ENCODE data around the gene SACS.

Gene SACS

DNA sequence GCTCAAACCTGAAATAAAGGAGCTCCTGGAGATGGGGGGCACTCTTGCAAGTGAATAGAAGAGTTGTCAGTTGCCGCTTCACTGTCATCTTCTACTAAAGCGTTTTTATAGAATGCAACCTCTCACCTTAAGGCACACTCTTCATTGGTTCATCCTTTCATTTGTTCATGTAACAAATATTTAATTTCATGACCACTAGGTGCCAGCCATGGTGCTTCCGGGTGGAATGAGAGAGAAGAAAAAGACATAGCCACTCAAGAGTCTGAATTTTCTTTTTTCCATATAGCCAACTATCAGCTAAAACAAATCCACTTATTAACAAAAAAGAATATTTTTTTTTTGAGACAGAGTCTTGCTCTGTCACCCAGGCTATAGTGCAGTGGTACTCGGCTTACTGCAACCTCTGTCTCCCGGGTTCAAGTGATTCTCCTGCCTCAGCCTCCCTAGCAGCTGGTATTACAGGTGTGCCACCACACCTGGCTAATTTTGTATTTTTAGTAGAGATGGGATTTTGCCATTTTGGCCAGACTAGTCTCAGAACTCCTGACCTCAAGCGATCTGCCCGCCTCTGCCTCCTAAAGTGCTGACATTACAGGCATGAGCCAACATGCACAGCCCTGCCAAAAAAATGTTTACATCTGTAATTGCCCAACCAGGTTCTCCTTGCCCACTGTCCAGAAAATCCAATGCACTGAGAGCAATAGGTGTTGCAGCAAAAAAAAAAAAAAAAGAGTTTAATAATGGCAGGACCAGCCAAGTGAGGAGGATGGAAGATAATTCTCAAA is 22.1 kb upstream of the SACS start:
- Histone ChIP-seq H3K9me2 (replicated peaks; ENCODE audit: control insufficient read depth, low read length) (no peaks in the 10 kb centered on the region), H3K79me2 (ENCODE audit: control insufficient read depth, low read length) (no peaks in the 10 kb centered on the region), H3K36me3 (ENCODE audit: control insufficient read depth, low read length) (no peaks in the 10 kb centered on the region), H3K27ac (ENCODE audit: low read depth, low read length) (no peak overlapping the region), H4K20me1 (ENCODE audit: control insufficient read depth, insufficient read depth, low read depth, low read length) (no peaks in the 10 kb centered on the region), H3F3A (ENCODE audit: control insufficient read depth, insufficient read depth) (no peaks in the 10 kb centered on the region), H3K27me3 (ENCODE audit: control insufficient read depth, low read length) (no peaks in the 10 kb centered on the region), H3K4me3 (ENCODE audit: low read length) (no peak overlapping the region), H3K4me2 (ENCODE audit: low read length) (no peak overlapping the region), H3K9me3 (ENCODE audit: control insufficient read depth, insufficient read depth, low read length) (no peaks in the 10 kb centered on the region), H3K4me1 (ENCODE audit: control insufficient read depth, low read length) (no peaks in the 10 kb centered on the region)
- TF ChIP-seq EZH2phosphoT487 (IDR thresholded peaks at IDR 0.05; ENCODE audit: borderline replicate concordance, low read length), result no peak
- TF ChIP-seq, protein P1, sequence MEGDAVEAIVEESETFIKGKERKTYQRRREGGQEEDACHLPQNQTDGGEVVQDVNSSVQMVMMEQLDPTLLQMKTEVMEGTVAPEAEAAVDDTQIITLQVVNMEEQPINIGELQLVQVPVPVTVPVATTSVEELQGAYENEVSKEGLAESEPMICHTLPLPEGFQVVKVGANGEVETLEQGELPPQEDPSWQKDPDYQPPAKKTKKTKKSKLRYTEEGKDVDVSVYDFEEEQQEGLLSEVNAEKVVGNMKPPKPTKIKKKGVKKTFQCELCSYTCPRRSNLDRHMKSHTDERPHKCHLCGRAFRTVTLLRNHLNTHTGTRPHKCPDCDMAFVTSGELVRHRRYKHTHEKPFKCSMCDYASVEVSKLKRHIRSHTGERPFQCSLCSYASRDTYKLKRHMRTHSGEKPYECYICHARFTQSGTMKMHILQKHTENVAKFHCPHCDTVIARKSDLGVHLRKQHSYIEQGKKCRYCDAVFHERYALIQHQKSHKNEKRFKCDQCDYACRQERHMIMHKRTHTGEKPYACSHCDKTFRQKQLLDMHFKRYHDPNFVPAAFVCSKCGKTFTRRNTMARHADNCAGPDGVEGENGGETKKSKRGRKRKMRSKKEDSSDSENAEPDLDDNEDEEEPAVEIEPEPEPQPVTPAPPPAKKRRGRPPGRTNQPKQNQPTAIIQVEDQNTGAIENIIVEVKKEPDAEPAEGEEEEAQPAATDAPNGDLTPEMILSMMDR (IDR thresholded peaks at IDR 0.05; ENCODE audit: low read depth, low read length, poor library complexity, severe bottlenecking), result no peak

DNA sequence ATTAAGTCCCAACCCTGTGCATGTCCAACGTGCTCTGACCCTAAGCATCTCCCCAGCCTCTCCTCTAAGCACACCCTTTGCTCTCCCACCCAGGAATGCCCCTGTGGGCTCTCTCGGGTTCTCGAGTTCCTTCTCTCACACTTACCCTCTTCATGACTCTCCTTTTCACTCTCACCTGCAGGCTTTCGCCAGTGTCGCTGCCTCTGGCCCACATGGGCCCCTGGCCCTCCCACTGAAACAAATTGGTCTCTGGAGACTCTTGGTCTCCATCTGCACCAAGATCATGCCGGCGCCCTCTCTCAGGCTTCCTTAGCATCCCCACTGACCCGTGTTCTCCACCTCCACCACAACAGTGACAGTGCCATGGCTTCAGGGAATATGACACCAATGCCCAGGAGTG is 19.6 kb upstream of the SACS start:
- Histone ChIP-seq H3K4me3 (ENCODE audit: low read length) (no peak overlapping the region), H3K36me3 (ENCODE audit: control insufficient read depth, low read length) (no peaks in the 10 kb centered on the region), H3K4me2 (ENCODE audit: low read length) (no peak overlapping the region), H3K9me2 (replicated peaks; ENCODE audit: control insufficient read depth, low read length) (no peaks in the 10 kb centered on the region), H3F3A (ENCODE audit: control insufficient read depth, insufficient read depth) (no peaks in the 10 kb centered on the region), H4K20me1 (ENCODE audit: control insufficient read depth, insufficient read depth, low read depth, low read length) (no peaks in the 10 kb centered on the region), H3K27me3 (ENCODE audit: control insufficient read depth, low read length) (no peaks in the 10 kb centered on the region), H3K9me3 (ENCODE audit: control insufficient read depth, insufficient read depth, low read length) (no peaks in the 10 kb centered on the region), H3K79me2 (ENCODE audit: control insufficient read depth, low read length) (no peaks in the 10 kb centered on the region), H3K4me1 (ENCODE audit: control insufficient read depth, low read length) (no peaks in the 10 kb centered on the region), H3K27ac (ENCODE audit: low read depth, low read length) (no peak overlapping the region)
- TF ChIP-seq EZH2phosphoT487 (IDR thresholded peaks at IDR 0.05; ENCODE audit: borderline replicate concordance, low read length), result no peak
- TF ChIP-seq, protein P1 (IDR thresholded peaks at IDR 0.05; ENCODE audit: low read depth, low read length, poor library complexity, severe bottlenecking), result no peak

DNA sequence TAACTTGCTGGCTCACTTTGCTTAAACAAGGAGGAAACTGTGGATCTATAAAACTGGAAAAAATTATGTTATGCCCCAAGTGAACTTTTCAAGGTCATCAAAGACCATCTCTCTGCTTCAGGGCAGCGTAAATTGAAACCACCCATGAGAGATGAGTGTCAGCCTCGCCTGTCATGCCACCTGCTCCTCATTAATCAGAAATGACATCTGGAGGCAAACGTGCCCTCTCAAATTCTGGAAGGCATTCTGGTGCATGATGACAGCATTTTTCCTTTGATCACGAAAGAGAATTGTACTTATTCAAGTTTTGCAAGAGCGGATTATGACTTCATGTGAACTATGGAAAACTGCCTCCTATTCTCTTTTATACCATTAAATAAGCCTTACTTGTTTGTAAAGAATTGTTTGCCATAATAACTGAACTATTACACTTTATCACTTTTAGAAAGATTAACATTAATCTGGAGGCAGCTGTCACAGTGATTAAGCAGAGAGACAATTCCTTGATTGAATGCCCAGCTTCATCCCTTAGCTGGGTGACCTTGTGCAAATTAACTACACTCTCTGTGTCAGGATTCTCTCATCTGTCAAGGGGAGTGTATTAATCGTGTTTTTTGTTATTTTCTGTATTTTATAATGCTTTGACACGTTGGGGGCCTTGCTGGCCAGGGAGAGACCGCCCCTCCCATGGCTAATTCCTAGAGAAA is 17.0 kb upstream of the SACS start:
- H3K4me1 ChIP-seq (ENCODE audit: control insufficient read depth, low read length), result no peaks in the 10 kb centered on the region
- no peaks in the 10 kb centered on the region for H3K9me3 ChIP-seq (ENCODE audit: control insufficient read depth, insufficient read depth, low read length)
- H3K27ac ChIP-seq (ENCODE audit: low read depth, low read length), result no peak overlapping the region
- H3K9me2 ChIP-seq (replicated peaks; ENCODE audit: control insufficient read depth, low read length), result no peaks in the 10 kb centered on the region
- no peaks in the 10 kb centered on the region for H4K20me1 ChIP-seq (ENCODE audit: control insufficient read depth, insufficient read depth, low read depth, low read length)
- no peak overlapping the region for H3K4me3 ChIP-seq (ENCODE audit: low read length)
- TF ChIP-seq, protein P1 (IDR thresholded peaks at IDR 0.05; ENCODE audit: low read depth, low read length, poor library complexity, severe bottlenecking), result no peak
- TF ChIP-seq EZH2phosphoT487 (IDR thresholded peaks at IDR 0.05; ENCODE audit: borderline replicate concordance, low read length), result no peak
- no peak overlapping the region for H3K4me2 ChIP-seq (ENCODE audit: low read length)
- no peaks in the 10 kb centered on the region for H3K36me3 ChIP-seq (ENCODE audit: control insufficient read depth, low read length)
- H3K79me2 ChIP-seq (ENCODE audit: control insufficient read depth, low read length), result no peaks in the 10 kb centered on the region
- no peaks in the 10 kb centered on the region for H3K27me3 ChIP-seq (ENCODE audit: control insufficient read depth, low read length)
- no peaks in the 10 kb centered on the region for H3F3A ChIP-seq (ENCODE audit: control insufficient read depth, insufficient read depth)
